ENCODE data around the gene RBM26.

RBM26 gene

DNA sequence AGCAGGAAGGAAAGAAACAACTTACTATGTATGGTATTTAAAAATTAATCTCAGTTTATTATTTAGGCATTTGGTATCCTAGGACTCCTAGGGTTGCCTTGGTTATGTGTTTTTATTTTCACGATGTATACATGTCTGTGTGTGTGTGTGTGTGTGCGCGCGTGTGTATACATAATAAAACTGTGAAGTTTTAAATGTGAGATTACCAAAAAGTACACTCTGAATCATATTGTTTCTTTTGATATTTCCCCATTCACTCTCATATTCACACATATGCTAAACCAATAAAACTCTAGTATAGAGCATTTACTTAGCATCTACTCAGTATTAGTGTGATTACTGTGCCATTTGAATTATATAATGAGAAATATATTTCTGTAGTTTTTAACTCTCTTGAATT lies 44.1 kb upstream of the RBM26 start:
- no peak for TF ChIP-seq ZBTB7A (IDR thresholded peaks at IDR 0.05; ENCODE audit: low read depth)
- TF ChIP-seq MAX (IDR thresholded peaks at IDR 0.05), result no peak
- no peak for TF ChIP-seq TCF12 (IDR thresholded peaks at IDR 0.05; ENCODE audit: low read depth)
- no peak for TF ChIP-seq TEAD4 (IDR thresholded peaks at IDR 0.05)
- no peak for TF ChIP-seq TAF1 (IDR thresholded peaks at IDR 0.05; ENCODE audit: low read depth)
- no peak for TF ChIP-seq CREB1 (IDR thresholded peaks at IDR 0.05; ENCODE audit: low read depth)
- no peak for TF ChIP-seq CEBPB (IDR thresholded peaks at IDR 0.05)
- no peak for TF ChIP-seq USF1 (IDR thresholded peaks at IDR 0.05)
- no peak for TF ChIP-seq RAD21 (IDR thresholded peaks at IDR 0.05; ENCODE audit: low read depth)
- TF ChIP-seq NFIC (IDR thresholded peaks at IDR 0.05), result no peak
- TF ChIP-seq EGR1 (IDR thresholded peaks at IDR 0.05), result no peak
- no peak for TF ChIP-seq YY1 (IDR thresholded peaks at IDR 0.05; ENCODE audit: low read depth)
- TF ChIP-seq, protein P1, sequence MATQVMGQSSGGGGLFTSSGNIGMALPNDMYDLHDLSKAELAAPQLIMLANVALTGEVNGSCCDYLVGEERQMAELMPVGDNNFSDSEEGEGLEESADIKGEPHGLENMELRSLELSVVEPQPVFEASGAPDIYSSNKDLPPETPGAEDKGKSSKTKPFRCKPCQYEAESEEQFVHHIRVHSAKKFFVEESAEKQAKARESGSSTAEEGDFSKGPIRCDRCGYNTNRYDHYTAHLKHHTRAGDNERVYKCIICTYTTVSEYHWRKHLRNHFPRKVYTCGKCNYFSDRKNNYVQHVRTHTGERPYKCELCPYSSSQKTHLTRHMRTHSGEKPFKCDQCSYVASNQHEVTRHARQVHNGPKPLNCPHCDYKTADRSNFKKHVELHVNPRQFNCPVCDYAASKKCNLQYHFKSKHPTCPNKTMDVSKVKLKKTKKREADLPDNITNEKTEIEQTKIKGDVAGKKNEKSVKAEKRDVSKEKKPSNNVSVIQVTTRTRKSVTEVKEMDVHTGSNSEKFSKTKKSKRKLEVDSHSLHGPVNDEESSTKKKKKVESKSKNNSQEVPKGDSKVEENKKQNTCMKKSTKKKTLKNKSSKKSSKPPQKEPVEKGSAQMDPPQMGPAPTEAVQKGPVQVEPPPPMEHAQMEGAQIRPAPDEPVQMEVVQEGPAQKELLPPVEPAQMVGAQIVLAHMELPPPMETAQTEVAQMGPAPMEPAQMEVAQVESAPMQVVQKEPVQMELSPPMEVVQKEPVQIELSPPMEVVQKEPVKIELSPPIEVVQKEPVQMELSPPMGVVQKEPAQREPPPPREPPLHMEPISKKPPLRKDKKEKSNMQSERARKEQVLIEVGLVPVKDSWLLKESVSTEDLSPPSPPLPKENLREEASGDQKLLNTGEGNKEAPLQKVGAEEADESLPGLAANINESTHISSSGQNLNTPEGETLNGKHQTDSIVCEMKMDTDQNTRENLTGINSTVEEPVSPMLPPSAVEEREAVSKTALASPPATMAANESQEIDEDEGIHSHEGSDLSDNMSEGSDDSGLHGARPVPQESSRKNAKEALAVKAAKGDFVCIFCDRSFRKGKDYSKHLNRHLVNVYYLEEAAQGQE (IDR thresholded peaks at IDR 0.05; ENCODE audit: low read depth), result no peak
- TF ChIP-seq EP300 (IDR thresholded peaks at IDR 0.05; ENCODE audit: borderline replicate concordance), result no peak
- TF ChIP-seq FOXM1 (IDR thresholded peaks at IDR 0.05; ENCODE audit: borderline replicate concordance, low read depth), result no peak

GRCh38 chr13:79448413-79448812 lies 42.4 kb upstream of the RBM26 start:
- TF ChIP-seq EP300 (IDR thresholded peaks at IDR 0.05; ENCODE audit: borderline replicate concordance) (no peak), CREB1 (IDR thresholded peaks at IDR 0.05; ENCODE audit: low read depth) (no peak), TEAD4 (IDR thresholded peaks at IDR 0.05) (no peak), RAD21 (IDR thresholded peaks at IDR 0.05; ENCODE audit: low read depth) (no peak), CEBPB (IDR thresholded peaks at IDR 0.05) (no peak), EGR1 (IDR thresholded peaks at IDR 0.05) (no peak), TCF12 (IDR thresholded peaks at IDR 0.05; ENCODE audit: low read depth) (no peak), MAX (IDR thresholded peaks at IDR 0.05) (no peak)
- TF ChIP-seq, protein P1 (IDR thresholded peaks at IDR 0.05; ENCODE audit: low read depth), result no peak

DNA sequence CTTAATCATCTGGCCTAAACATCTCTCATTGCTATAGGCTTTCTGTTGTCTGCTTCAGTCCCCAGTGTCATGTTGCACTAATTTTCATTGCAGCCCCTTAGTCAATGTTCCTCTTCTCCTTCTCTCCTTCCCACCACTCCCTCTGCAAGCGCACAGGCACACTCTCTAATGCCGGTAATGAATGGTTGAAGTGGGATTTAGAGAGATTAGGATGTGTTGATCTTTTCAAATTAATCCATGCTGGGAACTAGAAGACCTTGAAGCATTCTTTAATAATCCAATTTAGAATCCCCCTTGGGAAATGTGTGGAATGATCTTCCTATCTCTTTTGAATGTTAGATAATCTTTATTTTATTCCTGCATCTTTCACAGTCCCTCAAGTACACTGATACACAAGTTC lies 41.7 kb upstream of the RBM26 start:
- TF ChIP-seq, protein P1 (IDR thresholded peaks at IDR 0.05; ENCODE audit: low read depth), result no peak
- TF ChIP-seq EGR1 (IDR thresholded peaks at IDR 0.05), result no peak
- TF ChIP-seq USF1 (IDR thresholded peaks at IDR 0.05), result no peak

DNA sequence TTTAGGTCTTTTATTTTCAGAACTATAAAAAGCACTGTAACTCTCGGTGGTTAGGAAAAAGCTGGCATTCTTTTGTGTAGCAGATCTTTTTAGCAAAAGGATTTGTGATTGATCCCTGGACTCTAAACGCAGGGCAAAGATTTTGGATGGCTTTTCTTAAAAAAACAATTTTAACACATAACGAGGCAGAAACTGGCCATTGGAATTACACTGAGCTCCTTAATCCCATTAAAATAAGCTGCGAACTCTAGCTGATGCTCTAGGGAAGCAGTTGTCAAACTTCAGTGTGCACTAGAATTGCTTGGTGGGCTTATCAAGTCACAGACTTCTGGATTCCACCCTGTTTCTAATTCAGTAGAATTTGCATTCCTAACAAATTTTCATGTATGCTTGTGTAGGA lies 41.1 kb upstream of the RBM26 start:
- TF ChIP-seq USF1 (IDR thresholded peaks at IDR 0.05), result no peak
- TF ChIP-seq YY1 (IDR thresholded peaks at IDR 0.05; ENCODE audit: low read depth), result no peak
- TF ChIP-seq EGR1 (IDR thresholded peaks at IDR 0.05), result no peak
- TF ChIP-seq TEAD4 (IDR thresholded peaks at IDR 0.05), result no peak
- TF ChIP-seq NFIC (IDR thresholded peaks at IDR 0.05), result no peak
- no peak for TF ChIP-seq RAD21 (IDR thresholded peaks at IDR 0.05; ENCODE audit: low read depth)
- no peak for TF ChIP-seq ZBTB7A (IDR thresholded peaks at IDR 0.05; ENCODE audit: low read depth)
- TF ChIP-seq CEBPB (IDR thresholded peaks at IDR 0.05), result no peak
- no peak for TF ChIP-seq TCF12 (IDR thresholded peaks at IDR 0.05; ENCODE audit: low read depth)
- TF ChIP-seq EP300 (IDR thresholded peaks at IDR 0.05; ENCODE audit: borderline replicate concordance), result no peak
- TF ChIP-seq MAX (IDR thresholded peaks at IDR 0.05), result no peak
- no peak for TF ChIP-seq CREB1 (IDR thresholded peaks at IDR 0.05; ENCODE audit: low read depth)
- TF ChIP-seq FOXM1 (IDR thresholded peaks at IDR 0.05; ENCODE audit: borderline replicate concordance, low read depth), result no peak
- no peak for TF ChIP-seq TAF1 (IDR thresholded peaks at IDR 0.05; ENCODE audit: low read depth)
- TF ChIP-seq, protein P1 (IDR thresholded peaks at IDR 0.05; ENCODE audit: low read depth), result no peak
